Gastrocnemius medialis (tissue), 4 donors: ENCODE measurements around the gene UBE3B. TPM values are rescaled to one million over a fixed set of nuclear protein-coding genes. Genes with fewer than 3 reads are reported as not detected.

ENCODE experiments used
- ATAC-seq, 2 donors: fragments of 150-250 bp; one replicate each; pipeline ENCODE4 v1.9.1; 2016
- DNase-seq, 2 donors: peaks; one replicate each; pipeline ENCODE4 v3.0.0-alpha.2; 2019
- H3K27ac ChIP-seq, 4 donors: fragments of 200-600 bp; sonication (generic); 1 replicate in 1 of 4; 2 replicates in 3 of 4; pipeline ENCODE4 v1.5.1; 2016 to 2018; ENCODE audit warnings: mild to moderate bottlenecking in 2 of 4, moderate library complexity in 1 of 4
- H3K27me3 ChIP-seq, 3 donors: fragments of 200-600 bp; sonication (generic) in 2 of 3; 1 replicate in 1 of 3; 2 replicates in 2 of 3; pipeline versions ENCODE4 v1.5.1 to v1.6.0; 2016 to 2019; ENCODE audit warnings: mild to moderate bottlenecking in 1 of 3, moderate library complexity in 1 of 3
- H3K36me3 ChIP-seq, 2 donors: fragments of 200-600 bp; sonication (generic) in 1 of 2; one replicate each; pipeline ENCODE4 v1.5.1; 2017 to 2018
- H3K4me1 ChIP-seq, 2 donors: fragments of 200-600 bp; sonication (generic) in 1 of 2; one replicate each; pipeline ENCODE4 v1.5.1; 2016 to 2017; ENCODE audit warnings: mild to moderate bottlenecking in 2 of 2
- H3K4me3 ChIP-seq, 4 donors: fragments of 200-600 bp; sonication (generic) in 3 of 4; 1 replicate in 1 of 4; 2 replicates in 3 of 4; pipeline ENCODE4 v1.5.1; 2016 to 2019; ENCODE audit warnings: mild to moderate bottlenecking in 2 of 4
- H3K9me3 ChIP-seq, 3 donors: fragments of 200-600 bp; sonication (generic) in 2 of 3; 1 replicate in 1 of 3; 2 replicates in 2 of 3; pipeline ENCODE4 v1.5.1; 2016 to 2019
- POLR2A ChIP-seq, 2 donors: fragments of 450-650 bp; IDR thresholded peaks; one replicate each; pipeline ENCODE4 v1.6.1; 2017; ENCODE audit warnings: antibody characterized with exemption in 2 of 2, mild to moderate bottlenecking in 2 of 2, moderate library complexity in 2 of 2
- in situ Hi-C, 4 donors: fragments of 200-750 bp; cut with MboI; loops; one replicate each; pipeline versions ENCODE4 v1.15.0 to v1.8.0; 2017; ENCODE audit warnings: low sequenced_read_pairs in 4 of 4
- intact Hi-C: fragments of 100-400 bp; cut with DNase I; formaldehyde crosslinking; loops from one replicate; pipeline ENCODE4 v1.15.1; 2023; ENCODE audit warnings: low total_unique reads
- total RNA-seq, 4 donors: library from RNA; depleted of rRNA; stranded (reverse); fragments of >200 nt; gene quantifications; one replicate each; pipeline versions ENCODE4 v1.1.0 to v1.2.3, GENCODE V29; 2016
- TF ChIP-seq, protein P1 (sequence below), 5 experiments: fragments of 450-650 bp in 3 of 5; fragments of 200-600 bp in 2 of 5; sonication (generic) in 2 of 5; IDR thresholded peaks in 4 of 5; conservative IDR thresholded peaks in 1 of 5; 1 replicate in 4 of 5; 2 replicates in 1 of 5; pipeline ENCODE4 v1.5.1; 2016 to 2019; ENCODE audit warnings: antibody characterized with exemption in 5 of 5, mild to moderate bottlenecking in 3 of 5, moderate library complexity in 3 of 5

Gene UBE3B
- total RNA-seq, 4 donors from 2014 or later = 44.8 to 58.2 (median 55.9) TPM

DNA sequence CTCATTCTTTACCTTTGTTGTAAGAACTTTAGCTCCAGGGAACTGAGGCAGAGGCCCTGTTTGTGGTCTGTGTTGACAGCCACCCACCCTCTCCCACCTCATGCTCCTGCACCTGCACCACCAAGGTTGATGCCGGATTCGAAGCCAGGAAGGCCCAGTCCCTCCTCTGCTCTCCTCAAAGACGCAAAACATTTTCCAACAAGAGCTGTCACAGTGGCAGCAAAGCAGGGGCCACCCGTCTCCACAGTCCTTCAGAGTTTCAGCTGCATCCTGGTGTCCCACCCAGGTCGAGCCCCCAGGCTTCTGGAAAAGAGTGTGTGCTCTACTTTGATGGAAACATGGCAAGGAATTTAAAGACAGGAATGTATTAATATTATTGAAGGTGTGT, 58.4 kb downstream of the UBE3B start:
- H3K27ac ChIP-seq = no peak overlapping the region
- H3K9me3 ChIP-seq = no peaks in the 10 kb centered on the region
- intact Hi-C loops = no loop called here
- H3K27me3 ChIP-seq = no peaks in the 10 kb centered on the region
- no peak for TF ChIP-seq POLR2A (IDR thresholded peaks at IDR 0.05)
- TF ChIP-seq, protein P1, sequence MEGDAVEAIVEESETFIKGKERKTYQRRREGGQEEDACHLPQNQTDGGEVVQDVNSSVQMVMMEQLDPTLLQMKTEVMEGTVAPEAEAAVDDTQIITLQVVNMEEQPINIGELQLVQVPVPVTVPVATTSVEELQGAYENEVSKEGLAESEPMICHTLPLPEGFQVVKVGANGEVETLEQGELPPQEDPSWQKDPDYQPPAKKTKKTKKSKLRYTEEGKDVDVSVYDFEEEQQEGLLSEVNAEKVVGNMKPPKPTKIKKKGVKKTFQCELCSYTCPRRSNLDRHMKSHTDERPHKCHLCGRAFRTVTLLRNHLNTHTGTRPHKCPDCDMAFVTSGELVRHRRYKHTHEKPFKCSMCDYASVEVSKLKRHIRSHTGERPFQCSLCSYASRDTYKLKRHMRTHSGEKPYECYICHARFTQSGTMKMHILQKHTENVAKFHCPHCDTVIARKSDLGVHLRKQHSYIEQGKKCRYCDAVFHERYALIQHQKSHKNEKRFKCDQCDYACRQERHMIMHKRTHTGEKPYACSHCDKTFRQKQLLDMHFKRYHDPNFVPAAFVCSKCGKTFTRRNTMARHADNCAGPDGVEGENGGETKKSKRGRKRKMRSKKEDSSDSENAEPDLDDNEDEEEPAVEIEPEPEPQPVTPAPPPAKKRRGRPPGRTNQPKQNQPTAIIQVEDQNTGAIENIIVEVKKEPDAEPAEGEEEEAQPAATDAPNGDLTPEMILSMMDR (IDR thresholded peaks at IDR 0.05 in 4 of 5, conservative IDR thresholded peaks at IDR 0.05 in 1 of 5) = no peak
- H3K4me3 ChIP-seq = no peak overlapping the region
- H3K4me1 ChIP-seq = no peaks in the 10 kb centered on the region
- peaks cover 0 to 47% of the 10 kb centered on the region in 2 donors for H3K36me3 ChIP-seq
- DNase-seq (no peak), ATAC-seq (no peak)
- in situ Hi-C loops = no loop called here

DNA sequence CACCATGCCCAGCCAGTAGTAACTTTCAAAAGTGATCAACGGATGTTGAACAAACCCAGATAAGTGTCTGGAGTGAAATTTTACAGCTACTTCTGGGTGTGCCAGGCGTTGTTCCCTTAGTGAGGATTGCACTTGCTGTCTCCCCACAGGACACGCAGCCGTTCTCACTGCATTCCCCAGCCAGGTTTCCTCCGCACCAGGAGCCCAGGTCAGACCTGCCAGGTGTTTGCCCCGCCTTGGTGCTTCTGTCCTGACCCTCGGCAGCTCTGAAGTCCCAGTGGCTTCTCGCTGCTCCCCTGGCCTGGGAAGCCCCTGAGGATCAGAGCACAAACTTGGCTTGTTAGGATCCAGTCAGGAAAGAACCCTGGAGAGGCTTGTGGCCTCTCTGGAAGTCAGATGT, 59.7 kb downstream of the UBE3B start:
- intact Hi-C loops = no loop called here
- Histone ChIP-seq H3K4me3 (no peak overlapping the region), H3K27me3 (no peaks in the 10 kb centered on the region), H3K4me1 (no peaks in the 10 kb centered on the region), H3K27ac (no peak overlapping the region), H3K36me3 (peaks cover 0 to 34% of the 10 kb centered on the region in 2 donors), H3K9me3 (no peaks in the 10 kb centered on the region)
- TF ChIP-seq, protein P1 (IDR thresholded peaks at IDR 0.05 in 4 of 5, conservative IDR thresholded peaks at IDR 0.05 in 1 of 5) = no peak
- no peak for TF ChIP-seq POLR2A (IDR thresholded peaks at IDR 0.05)
- in situ Hi-C loops = no loop called here
- DNase-seq (no peak), ATAC-seq (no peak)

DNA sequence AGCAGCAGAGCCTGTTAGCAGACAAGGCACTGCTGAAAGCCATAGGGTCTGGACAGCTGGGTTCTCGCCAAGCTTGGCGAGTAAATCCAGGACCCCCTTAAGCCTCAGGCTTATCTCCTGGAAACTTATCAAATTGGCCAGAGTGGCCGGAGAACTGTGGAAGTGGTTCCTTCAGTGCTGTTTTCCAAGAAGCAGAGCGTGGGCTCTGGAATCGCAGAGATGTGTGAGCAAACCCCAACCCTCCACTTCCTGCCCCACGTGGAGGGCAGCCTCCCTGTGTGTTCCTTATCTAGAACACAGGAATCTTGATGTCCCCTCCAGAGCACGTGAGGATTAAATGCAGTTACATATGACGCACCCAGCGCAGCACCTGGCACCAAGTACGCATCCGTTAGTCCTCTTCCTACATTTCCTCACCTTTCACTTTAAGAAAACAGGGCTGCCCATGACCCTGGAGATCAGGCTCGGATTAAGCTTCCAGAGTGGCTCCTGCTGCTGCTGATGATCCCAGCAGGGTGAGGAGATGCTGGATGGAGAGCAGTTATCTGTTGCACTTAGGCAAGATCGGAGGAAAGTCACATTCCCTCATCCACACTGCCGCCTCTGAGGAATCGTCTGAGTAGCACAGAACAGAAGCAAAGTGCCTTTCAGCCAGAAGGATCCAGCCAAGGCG, 60.9 kb downstream of the UBE3B start:
- H3K36me3 ChIP-seq = peaks cover 0 to 22% of the 10 kb centered on the region in 2 donors
- TF ChIP-seq POLR2A (IDR thresholded peaks at IDR 0.05) = no peak
- TF ChIP-seq, protein P1 (IDR thresholded peaks at IDR 0.05 in 4 of 5, conservative IDR thresholded peaks at IDR 0.05 in 1 of 5) = no peak
- no peaks in the 10 kb centered on the region for H3K9me3 ChIP-seq
- no peak for ATAC-seq
- H3K4me1 ChIP-seq = no peaks in the 10 kb centered on the region
- H3K4me3 ChIP-seq = no peak overlapping the region
- H3K27me3 ChIP-seq = no peaks in the 10 kb centered on the region
- no peak overlapping the region for H3K27ac ChIP-seq
- intact Hi-C loops = no loop called here
- DNase-seq = no peak
- in situ Hi-C loops = no loop called here

DNA sequence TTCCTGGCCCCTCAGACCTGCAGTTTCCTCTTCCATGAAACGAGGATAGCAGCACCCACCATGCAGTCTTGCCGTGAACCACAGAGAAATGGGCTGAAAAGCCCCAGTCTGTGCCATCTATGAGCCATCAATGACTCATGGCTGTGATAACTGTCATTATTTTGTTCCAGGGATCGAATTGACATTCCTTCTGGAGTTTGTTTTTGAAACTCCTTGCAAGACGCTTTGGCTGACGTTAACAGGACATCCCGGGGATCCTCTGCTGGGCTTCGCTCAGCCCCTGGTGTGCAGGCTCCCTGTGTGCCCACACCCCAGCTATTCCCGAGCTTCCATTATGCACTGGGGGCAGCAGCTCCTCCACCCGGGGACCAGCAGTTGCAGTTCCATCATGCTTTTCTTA, 62.1 kb downstream of the UBE3B start:
- H3K4me1 ChIP-seq = no peaks in the 10 kb centered on the region
- in situ Hi-C loops = no loop called here
- H3K27me3 ChIP-seq = no peaks in the 10 kb centered on the region
- peaks cover 0 to 11% of the 10 kb centered on the region in 2 donors for H3K36me3 ChIP-seq
- no peak for TF ChIP-seq POLR2A (IDR thresholded peaks at IDR 0.05)
- TF ChIP-seq, protein P1 (IDR thresholded peaks at IDR 0.05 in 4 of 5, conservative IDR thresholded peaks at IDR 0.05 in 1 of 5) = no peak
- H3K9me3 ChIP-seq = no peaks in the 10 kb centered on the region
- H3K4me3 ChIP-seq = no peak overlapping the region
- DNase-seq (no peak), ATAC-seq (no peak)
- intact Hi-C loops = no loop called here
- H3K27ac ChIP-seq = no peak overlapping the region
